ENCODE data around the gene LPIN3.

LPIN3 gene

GRCh38 chr20:41375846-41376245, 35.2 kb downstream of the LPIN3 start:
- Histone ChIP-seq H3K9me3 (ENCODE audit: control insufficient read depth in 2 of 2, low read length in 2 of 2) (no peaks in the 10 kb centered on the region), H3K27ac (ENCODE audit: low read depth in 2 of 2, low read length in 2 of 2) (no peak overlapping the region), H3K27me3 (ENCODE audit: control insufficient read depth in 2 of 2, insufficient read depth in 2 of 2, low read length in 2 of 2) (peaks cover 0 to 3% of the 10 kb centered on the region in 2 donors), H3K4me3 (ENCODE audit: low read length in 2 of 2) (no peak overlapping the region), H3K9ac (ENCODE audit: low read depth in 1 of 2, low read length in 2 of 2) (no peak overlapping the region), H3K4me1 (ENCODE audit: control insufficient read depth in 2 of 2, insufficient read depth in 2 of 2, low read length in 2 of 2) (no peaks in the 10 kb centered on the region), H3K36me3 (ENCODE audit: control insufficient read depth in 2 of 2, insufficient read depth in 2 of 2, low read length in 2 of 2) (no peaks in the 10 kb centered on the region)

- H3K4me1 ChIP-seq (ENCODE audit: control insufficient read depth in 2 of 2, insufficient read depth in 2 of 2, low read length in 2 of 2) = no peaks in the 10 kb centered on the region
- no peaks in the 10 kb centered on the region for H3K9me3 ChIP-seq (ENCODE audit: control insufficient read depth in 2 of 2, low read length in 2 of 2)
- H3K9ac ChIP-seq (ENCODE audit: low read depth in 1 of 2, low read length in 2 of 2) = no peak overlapping the region
- H3K36me3 ChIP-seq (ENCODE audit: control insufficient read depth in 2 of 2, insufficient read depth in 2 of 2, low read length in 2 of 2) = no peaks in the 10 kb centered on the region
- H3K27ac ChIP-seq (ENCODE audit: low read depth in 2 of 2, low read length in 2 of 2) = no peak overlapping the region
- H3K27me3 ChIP-seq (ENCODE audit: control insufficient read depth in 2 of 2, insufficient read depth in 2 of 2, low read length in 2 of 2) = peaks cover 0 to 3% of the 10 kb centered on the region in 2 donors
- no peak overlapping the region for H3K4me3 ChIP-seq (ENCODE audit: low read length in 2 of 2)
These were observed 35.7 kb downstream of the LPIN3 start for GRCh38 chr20:41376349-41376748.

GRCh38 chr20:41377275-41377674, 36.7 kb downstream of the LPIN3 start:
- Histone ChIP-seq H3K27me3 (ENCODE audit: control insufficient read depth in 2 of 2, insufficient read depth in 2 of 2, low read length in 2 of 2) (peaks cover 0 to 3% of the 10 kb centered on the region in 2 donors), H3K27ac (ENCODE audit: low read depth in 2 of 2, low read length in 2 of 2) (no peak overlapping the region), H3K9ac (ENCODE audit: low read depth in 1 of 2, low read length in 2 of 2) (no peak overlapping the region), H3K4me1 (ENCODE audit: control insufficient read depth in 2 of 2, insufficient read depth in 2 of 2, low read length in 2 of 2) (no peaks in the 10 kb centered on the region), H3K36me3 (ENCODE audit: control insufficient read depth in 2 of 2, insufficient read depth in 2 of 2, low read length in 2 of 2) (no peaks in the 10 kb centered on the region), H3K9me3 (ENCODE audit: control insufficient read depth in 2 of 2, low read length in 2 of 2) (no peaks in the 10 kb centered on the region), H3K4me3 (ENCODE audit: low read length in 2 of 2) (no peak overlapping the region)

GRCh38 chr20:41379551-41379950, 38.9 kb downstream of the LPIN3 start:
- Histone ChIP-seq H3K27ac (ENCODE audit: low read depth in 2 of 2, low read length in 2 of 2) (no peak overlapping the region), H3K4me1 (ENCODE audit: control insufficient read depth in 2 of 2, insufficient read depth in 2 of 2, low read length in 2 of 2) (no peaks in the 10 kb centered on the region), H3K36me3 (ENCODE audit: control insufficient read depth in 2 of 2, insufficient read depth in 2 of 2, low read length in 2 of 2) (no peaks in the 10 kb centered on the region), H3K4me3 (ENCODE audit: low read length in 2 of 2) (no peak overlapping the region), H3K27me3 (ENCODE audit: control insufficient read depth in 2 of 2, insufficient read depth in 2 of 2, low read length in 2 of 2) (peaks cover 0 to 3% of the 10 kb centered on the region in 2 donors), H3K9me3 (ENCODE audit: control insufficient read depth in 2 of 2, low read length in 2 of 2) (no peaks in the 10 kb centered on the region), H3K9ac (ENCODE audit: low read depth in 1 of 2, low read length in 2 of 2) (no peak overlapping the region)

GRCh38 chr20:41380551-41381193, 40.1 kb downstream of the LPIN3 start:
- H3K4me1 ChIP-seq (ENCODE audit: control insufficient read depth in 2 of 2, insufficient read depth in 2 of 2, low read length in 2 of 2) = no peaks in the 10 kb centered on the region
- H3K9ac ChIP-seq (ENCODE audit: low read depth in 1 of 2, low read length in 2 of 2) = no peak overlapping the region
- no peaks in the 10 kb centered on the region for H3K9me3 ChIP-seq (ENCODE audit: control insufficient read depth in 2 of 2, low read length in 2 of 2)
- H3K27me3 ChIP-seq (ENCODE audit: control insufficient read depth in 2 of 2, insufficient read depth in 2 of 2, low read length in 2 of 2) = no peaks in the 10 kb centered on the region
- H3K4me3 ChIP-seq (ENCODE audit: low read length in 2 of 2) = no peak overlapping the region
- no peaks in the 10 kb centered on the region for H3K36me3 ChIP-seq (ENCODE audit: control insufficient read depth in 2 of 2, insufficient read depth in 2 of 2, low read length in 2 of 2)
- no peak overlapping the region for H3K27ac ChIP-seq (ENCODE audit: low read depth in 2 of 2, low read length in 2 of 2)

GRCh38 chr20:41382791-41383305, 42.2 kb downstream of the LPIN3 start:
- no peaks in the 10 kb centered on the region for H3K9me3 ChIP-seq (ENCODE audit: control insufficient read depth in 2 of 2, low read length in 2 of 2)
- peaks cover 3% of the 10 kb centered on the region in 2 donors for H3K4me1 ChIP-seq (ENCODE audit: control insufficient read depth in 2 of 2, insufficient read depth in 2 of 2, low read length in 2 of 2)
- no peak overlapping the region for H3K4me3 ChIP-seq (ENCODE audit: low read length in 2 of 2)
- H3K27ac ChIP-seq (ENCODE audit: low read depth in 2 of 2, low read length in 2 of 2) = no peak overlapping the region
- H3K27me3 ChIP-seq (ENCODE audit: control insufficient read depth in 2 of 2, insufficient read depth in 2 of 2, low read length in 2 of 2) = no peaks in the 10 kb centered on the region
- no peaks in the 10 kb centered on the region for H3K36me3 ChIP-seq (ENCODE audit: control insufficient read depth in 2 of 2, insufficient read depth in 2 of 2, low read length in 2 of 2)
- no peak overlapping the region for H3K9ac ChIP-seq (ENCODE audit: low read depth in 1 of 2, low read length in 2 of 2)

GRCh38 chr20:41386502-41387427, 46.1 kb downstream of the LPIN3 start:
- no peaks in the 10 kb centered on the region for H3K36me3 ChIP-seq (ENCODE audit: control insufficient read depth in 2 of 2, insufficient read depth in 2 of 2, low read length in 2 of 2)
- H3K9ac ChIP-seq (ENCODE audit: low read depth in 1 of 2, low read length in 2 of 2) = no peak overlapping the region
- peaks cover 3% of the 10 kb centered on the region in 2 donors for H3K4me1 ChIP-seq (ENCODE audit: control insufficient read depth in 2 of 2, insufficient read depth in 2 of 2, low read length in 2 of 2)
- H3K9me3 ChIP-seq (ENCODE audit: control insufficient read depth in 2 of 2, low read length in 2 of 2) = no peaks in the 10 kb centered on the region
- no peak overlapping the region for H3K27ac ChIP-seq (ENCODE audit: low read depth in 2 of 2, low read length in 2 of 2)
- H3K27me3 ChIP-seq (ENCODE audit: control insufficient read depth in 2 of 2, insufficient read depth in 2 of 2, low read length in 2 of 2) = no peaks in the 10 kb centered on the region
- H3K4me3 ChIP-seq (ENCODE audit: low read length in 2 of 2) = no peak overlapping the region

GRCh38 chr20:41387444-41387851, 46.8 kb downstream of the LPIN3 start:
- H3K9me3 ChIP-seq (ENCODE audit: control insufficient read depth in 2 of 2, low read length in 2 of 2) = no peaks in the 10 kb centered on the region
- no peak overlapping the region for H3K4me3 ChIP-seq (ENCODE audit: low read length in 2 of 2)
- H3K27me3 ChIP-seq (ENCODE audit: control insufficient read depth in 2 of 2, insufficient read depth in 2 of 2, low read length in 2 of 2) = no peaks in the 10 kb centered on the region
- no peak overlapping the region for H3K9ac ChIP-seq (ENCODE audit: low read depth in 1 of 2, low read length in 2 of 2)
- H3K27ac ChIP-seq (ENCODE audit: low read depth in 2 of 2, low read length in 2 of 2) = no peak overlapping the region
- peaks cover 3% of the 10 kb centered on the region in 2 donors for H3K4me1 ChIP-seq (ENCODE audit: control insufficient read depth in 2 of 2, insufficient read depth in 2 of 2, low read length in 2 of 2)
- H3K36me3 ChIP-seq (ENCODE audit: control insufficient read depth in 2 of 2, insufficient read depth in 2 of 2, low read length in 2 of 2) = no peaks in the 10 kb centered on the region

- H3K9ac ChIP-seq (ENCODE audit: low read depth in 1 of 2, low read length in 2 of 2) = no peak overlapping the region
- no peaks in the 10 kb centered on the region for H3K9me3 ChIP-seq (ENCODE audit: control insufficient read depth in 2 of 2, low read length in 2 of 2)
- H3K36me3 ChIP-seq (ENCODE audit: control insufficient read depth in 2 of 2, insufficient read depth in 2 of 2, low read length in 2 of 2) = no peaks in the 10 kb centered on the region
- no peaks in the 10 kb centered on the region for H3K27me3 ChIP-seq (ENCODE audit: control insufficient read depth in 2 of 2, insufficient read depth in 2 of 2, low read length in 2 of 2)
- H3K27ac ChIP-seq (ENCODE audit: low read depth in 2 of 2, low read length in 2 of 2) = no peak overlapping the region
- peaks cover 3% of the 10 kb centered on the region in 2 donors for H3K4me1 ChIP-seq (ENCODE audit: control insufficient read depth in 2 of 2, insufficient read depth in 2 of 2, low read length in 2 of 2)
- H3K4me3 ChIP-seq (ENCODE audit: low read length in 2 of 2) = no peak overlapping the region
These were observed 50.3 kb downstream of the LPIN3 start for GRCh38 chr20:41390889-41391288.

GRCh38 chr20:41391587-41392001, 51.0 kb downstream of the LPIN3 start:
- Histone ChIP-seq H3K4me3 (ENCODE audit: low read length in 2 of 2) (no peak overlapping the region), H3K27me3 (ENCODE audit: control insufficient read depth in 2 of 2, insufficient read depth in 2 of 2, low read length in 2 of 2) (no peaks in the 10 kb centered on the region), H3K9me3 (ENCODE audit: control insufficient read depth in 2 of 2, low read length in 2 of 2) (no peaks in the 10 kb centered on the region), H3K4me1 (ENCODE audit: control insufficient read depth in 2 of 2, insufficient read depth in 2 of 2, low read length in 2 of 2) (peaks cover 3 to 5% of the 10 kb centered on the region in 2 donors), H3K9ac (ENCODE audit: low read depth in 1 of 2, low read length in 2 of 2) (no peak overlapping the region), H3K27ac (ENCODE audit: low read depth in 2 of 2, low read length in 2 of 2) (no peak overlapping the region), H3K36me3 (ENCODE audit: control insufficient read depth in 2 of 2, insufficient read depth in 2 of 2, low read length in 2 of 2) (no peaks in the 10 kb centered on the region)
